ENCODE data around the gene TMEM178A. TPM values are rescaled to one million over a fixed set of nuclear protein-coding genes. Genes with fewer than 3 reads are reported as not detected.

TMEM178A gene
- total and polyA plus RNA-seq, 2 of the 8 experiments (the other 6 are each of a cell fraction or from before 2014, with no cell fraction given), result 11.2 to 14.9 TPM

DNA sequence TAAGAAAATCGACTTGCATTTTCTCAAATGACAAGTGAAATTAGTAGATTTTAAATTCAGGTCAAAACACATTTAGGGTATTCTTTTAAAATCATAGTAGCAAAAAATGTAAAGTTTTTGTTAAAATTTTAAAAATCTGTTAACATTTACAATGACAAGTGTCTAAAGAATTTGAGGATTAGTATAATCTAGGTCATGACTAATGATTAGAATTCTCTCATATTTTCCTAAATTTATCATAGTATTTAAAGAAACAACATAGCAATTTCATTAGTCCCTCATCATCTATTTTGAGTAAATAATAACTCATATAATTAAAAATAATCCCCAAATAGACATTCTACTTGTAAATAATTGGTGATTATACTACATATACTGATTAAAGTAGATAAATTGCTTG, 89.7 kb downstream of the TMEM178A start:
- no peak overlapping the region for H3K23ac ChIP-seq (ENCODE audit: insufficient read length)
- H3K9ac ChIP-seq (replicated peaks in 1 of 4; ENCODE audit: extremely low read depth in 1 of 4, low read depth in 3 of 4, low read length in 3 of 4), result no peak overlapping the region
- H3K9me3 ChIP-seq (ENCODE audit: insufficient read depth in 2 of 2, low read depth in 1 of 2, low read length in 1 of 2), result no peaks in the 10 kb centered on the region
- no peak overlapping the region for H4K91ac ChIP-seq (replicated peaks; ENCODE audit: insufficient read length, low read length)
- H3K14ac ChIP-seq (ENCODE audit: insufficient read length), result no peak overlapping the region
- peaks cover 1 to 2% of the 10 kb centered on the region in 2 experiments for H4K20me1 ChIP-seq (replicated peaks in 1 of 2; ENCODE audit: control insufficient read depth in 1 of 2, insufficient read depth in 2 of 2, low read length in 2 of 2)
- no peak overlapping the region for H3K56ac ChIP-seq (replicated peaks; ENCODE audit: insufficient read length, low read depth, low read length)
- H3K18ac ChIP-seq (ENCODE audit: extremely low read depth, low read length), result no peak overlapping the region
- H4K8ac ChIP-seq (ENCODE audit: extremely low read depth, insufficient read depth, low read length), result no peak overlapping the region
- H4K5ac ChIP-seq (ENCODE audit: insufficient read length, low read depth, low read length), result no peak overlapping the region
- POLR2A ChIA-PET (ENCODE audit: partially characterized antibody), result no interaction called here
- no peaks in the 10 kb centered on the region for H3K23me2 ChIP-seq (ENCODE audit: low read depth, low read length)
- no peaks in the 10 kb centered on the region for H3K4me1 ChIP-seq (replicated peaks in 1 of 4; ENCODE audit: control insufficient read depth in 3 of 4, insufficient read depth in 4 of 4, low read length in 3 of 4)
- H3K79me1 ChIP-seq (ENCODE audit: low read depth, low read length), result no peaks in the 10 kb centered on the region
- no peak overlapping the region for H2BK15ac ChIP-seq (ENCODE audit: low read length)
- no peak overlapping the region for H3K4ac ChIP-seq (replicated peaks; ENCODE audit: insufficient read length, low read depth, low read length)
- H3K36me3 ChIP-seq (ENCODE audit: control insufficient read depth in 2 of 4, insufficient read depth in 4 of 4, low read length in 3 of 4), result peaks cover 2 to 77% (median 31%) of the 10 kb centered on the region in 4 experiments; a peak in 6 of 8 replicates
- H2BK120ac ChIP-seq (replicated peaks; ENCODE audit: low read depth, low read length), result no peak overlapping the region
- 90% methylated on average over 1 of the region's 1 CpG; no CpG with 5 or more reads in 1 of the 2 experiments for WGBS, 2 experiments (ENCODE audit: extremely low coverage in 1 of 2, insufficient coverage in 1 of 2, insufficient read length in 1 of 2, insufficient replicate concordance in 2 of 2, low coverage in 1 of 2, low lambda C conversion rate in 2 of 2, missing lambda C conversion rate in 1 of 2)
- FAIRE-seq (no peak), DNase-seq (ENCODE audit: low read depth in 1 of 2, low spot score in 2 of 2) (no peak)
- H2BK20ac ChIP-seq (ENCODE audit: low read length), result no peak overlapping the region
- CTCF ChIA-PET (ENCODE audit: partially characterized antibody), result no interaction called here
- no peak overlapping the region for H2AK5ac ChIP-seq (ENCODE audit: low read depth, low read length)
- no peaks in the 10 kb centered on the region for H3K27me3 ChIP-seq (replicated peaks in 1 of 4; ENCODE audit: control insufficient read depth in 3 of 4, extremely low read depth in 1 of 4, insufficient read depth in 3 of 4, low read length in 3 of 4)
- H3K4me3 ChIP-seq (ENCODE audit: extremely low read depth in 1 of 4, insufficient read depth in 2 of 4, low read depth in 3 of 4, low read length in 4 of 4), result no peak overlapping the region
- H3K4me2 ChIP-seq (ENCODE audit: insufficient read depth in 1 of 2, low read depth in 2 of 2, low read length in 2 of 2), result no peak overlapping the region
- H2AFZ ChIP-seq (ENCODE audit: low read length), result no peak overlapping the region
- H3K27ac ChIP-seq (ENCODE audit: low read depth, low read length), result no peak overlapping the region
- H2BK5ac ChIP-seq (ENCODE audit: low read depth, low read length), result no peak overlapping the region
- H3K79me2 ChIP-seq (ENCODE audit: control insufficient read depth in 1 of 2, insufficient read depth in 2 of 2, low read length in 2 of 2), result no peaks in the 10 kb centered on the region
- no peak overlapping the region for H2BK12ac ChIP-seq (ENCODE audit: low read depth, low read length)
- TF ChIP-seq SIN3A (conservative IDR thresholded peaks at IDR 0.05 in 1 of 2, IDR thresholded peaks at IDR 0.05 in 1 of 2; ENCODE audit: low read depth in 1 of 2, low read length in 2 of 2), result no peak
- TF ChIP-seq ASH2L (IDR thresholded peaks at IDR 0.05; ENCODE audit: low read length), result no peak
- TF ChIP-seq TCF12 (IDR thresholded peaks at IDR 0.05; ENCODE audit: low read depth, low read length), result no peak

All from H1 (cell line).